Kidney (tissue), 14 donors: ENCODE data around the gene RRP7A. TPM values are rescaled to one million over a fixed set of nuclear protein-coding genes. Genes with fewer than 3 reads are reported as not detected.
"Not testable (repeated sequence)": the region's sequence is repeated elsewhere in the genome, so short reads cannot be mapped to it uniquely, and the experiment has no call there.

Experiments used
- DNase-seq, 5 donors: peaks; one replicate each; pipeline ENCODE4 v3.0.0-alpha.2; 2013 to 2020
- FAIRE-seq: peaks from 2 replicates; lab custom pipeline; 2012; peaks lifted over from hg19 to GRCh38; lab: Jason Lieb, UNC
- H3K27ac ChIP-seq, 2 donors: one replicate each; pipeline ENCODE4 v1.7.0; 2013; ENCODE audit warnings: low read depth in 2 of 2, low read length in 2 of 2, inconsistent platforms in 1 of 2
- H3K27me3 ChIP-seq: one replicate; pipeline ENCODE4 v1.7.1; 2013; ENCODE audit warnings: low read length, inconsistent platforms; ENCODE audit not compliant: control insufficient read depth, insufficient read depth
- H3K36me3 ChIP-seq, 3 donors: one replicate each; pipeline versions ENCODE4 v1.7.0 to v1.7.1; 2013; ENCODE audit warnings: low read length in 3 of 3, control low read depth in 1 of 3, inconsistent platforms in 1 of 3; ENCODE audit not compliant: insufficient read depth in 3 of 3, control insufficient read depth in 2 of 3
- H3K4me1 ChIP-seq, 3 donors: one replicate each; pipeline versions ENCODE4 v1.7.0 to v1.7.1; 2013; ENCODE audit warnings: low read length in 3 of 3, inconsistent platforms in 1 of 3, low read depth in 1 of 3; ENCODE audit not compliant: control insufficient read depth in 2 of 3, insufficient read depth in 2 of 3
- H3K4me3 ChIP-seq, 3 donors: one replicate each; pipeline versions ENCODE4 v1.7.0 to v1.8.1; 2013; ENCODE audit warnings: low read length in 3 of 3, control low read depth in 1 of 3, inconsistent platforms in 1 of 3
- H3K9ac ChIP-seq, 3 donors: one replicate each; pipeline versions ENCODE4 v1.7.0 to v1.7.1; 2013; ENCODE audit warnings: low read length in 3 of 3, control low read depth in 1 of 3, inconsistent platforms in 1 of 3
- H3K9me3 ChIP-seq, 3 donors: one replicate each; pipeline versions ENCODE4 v1.7.0 to v1.7.1; 2013; ENCODE audit warnings: low read length in 3 of 3, control low read depth in 1 of 3, inconsistent platforms in 1 of 3; ENCODE audit not compliant: control insufficient read depth in 2 of 3, insufficient read depth in 1 of 3
- intact Hi-C: fragments of 100-400 bp; cut with DNase I; formaldehyde crosslinking; loops from one replicate; pipeline ENCODE4 v1.11.1; 2022
- polyA plus RNA-seq: library from polyadenylated mRNA; stranded (reverse); fragments of 350-450 nt; fragmentation: Illumina TruSeq; extraction: RNeasy Lipid Tissue Mini Kit (QIAGEN cat#74804); gene quantifications from one replicate; pipeline ENCODE4 v1.2.3, GENCODE V29; 2014; ENCODE audit warnings: low read depth, low replicate concordance; ENCODE audit not compliant: insufficient read depth
- total RNA-seq: library from RNA; stranded (reverse); fragmentation: NEBNext Ultra II Directional; extraction: Animal tissue kit (Norgen Biotek cat#: 25700); gene quantifications from one replicate; pipeline ENCODE4 v1.2.1, GENCODE V29; 2021
- TF ChIP-seq, protein P1 (sequence below): IDR thresholded peaks from 3 replicates; pipeline ENCODE4 v1.5.1; 2012; ENCODE audit warnings: mild to moderate bottlenecking, moderate library complexity, borderline replicate concordance; ENCODE audit not compliant: insufficient read depth; ENCODE audit errors: extremely low read depth
- donor health status: control.
- donor health status: control.
- donor health status: control.
- donor health status: control.
- donor health status: control.
- donor health status: DM: yes; HTN: yes; CAD: no.
- donor health status: Normal renal cell carcinoma (clear cell type).

The RRP7A gene
- total and polyA plus RNA-seq, 2 donors from 2014 or later: 26.3 to 35.2 TPM

DNA sequence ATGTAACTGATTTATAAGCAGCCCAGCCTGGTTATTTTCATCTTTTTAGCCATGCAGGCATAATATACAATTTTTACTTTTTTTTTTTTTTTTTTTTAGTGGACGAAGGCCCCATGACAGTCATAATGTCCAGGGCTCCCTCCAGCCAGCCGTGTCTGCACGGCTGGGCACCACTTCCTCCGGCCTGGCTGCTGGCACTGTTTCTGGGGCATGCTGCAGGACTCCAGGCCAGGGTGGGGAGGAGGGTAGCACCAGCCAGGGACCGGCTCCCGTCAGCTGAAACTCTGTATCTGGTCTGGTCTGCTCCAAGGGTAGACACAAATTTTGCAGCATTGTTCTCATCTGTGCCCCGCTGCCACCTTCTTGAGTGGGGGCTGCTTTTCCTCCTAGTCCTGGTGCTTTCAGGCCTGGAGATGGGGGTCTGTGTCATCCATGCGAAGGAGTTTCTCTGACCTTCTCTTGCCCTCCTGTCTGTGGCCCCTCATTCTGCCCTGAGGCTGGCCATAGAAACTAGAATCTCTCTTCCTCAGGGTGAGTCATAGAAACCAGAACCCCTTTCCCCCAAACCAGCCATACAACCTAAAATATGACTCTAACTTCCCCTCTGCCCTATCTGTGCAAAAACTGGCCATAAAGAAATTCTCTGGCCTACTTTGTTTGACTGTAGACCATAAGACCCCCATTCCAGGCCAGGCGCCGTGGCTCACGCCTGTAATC lies 9.2 kb upstream of the RRP7A start:
- H3K27me3 ChIP-seq: no peaks in the 10 kb centered on the region
- H3K4me3 ChIP-seq: no peak overlapping the region
- no peaks in the 10 kb centered on the region for H3K36me3 ChIP-seq
- no peak overlapping the region for H3K27ac ChIP-seq
- DNase-seq (no peak), FAIRE-seq (no peak)
- TF ChIP-seq, protein P1, sequence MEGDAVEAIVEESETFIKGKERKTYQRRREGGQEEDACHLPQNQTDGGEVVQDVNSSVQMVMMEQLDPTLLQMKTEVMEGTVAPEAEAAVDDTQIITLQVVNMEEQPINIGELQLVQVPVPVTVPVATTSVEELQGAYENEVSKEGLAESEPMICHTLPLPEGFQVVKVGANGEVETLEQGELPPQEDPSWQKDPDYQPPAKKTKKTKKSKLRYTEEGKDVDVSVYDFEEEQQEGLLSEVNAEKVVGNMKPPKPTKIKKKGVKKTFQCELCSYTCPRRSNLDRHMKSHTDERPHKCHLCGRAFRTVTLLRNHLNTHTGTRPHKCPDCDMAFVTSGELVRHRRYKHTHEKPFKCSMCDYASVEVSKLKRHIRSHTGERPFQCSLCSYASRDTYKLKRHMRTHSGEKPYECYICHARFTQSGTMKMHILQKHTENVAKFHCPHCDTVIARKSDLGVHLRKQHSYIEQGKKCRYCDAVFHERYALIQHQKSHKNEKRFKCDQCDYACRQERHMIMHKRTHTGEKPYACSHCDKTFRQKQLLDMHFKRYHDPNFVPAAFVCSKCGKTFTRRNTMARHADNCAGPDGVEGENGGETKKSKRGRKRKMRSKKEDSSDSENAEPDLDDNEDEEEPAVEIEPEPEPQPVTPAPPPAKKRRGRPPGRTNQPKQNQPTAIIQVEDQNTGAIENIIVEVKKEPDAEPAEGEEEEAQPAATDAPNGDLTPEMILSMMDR: no peak
- no peaks in the 10 kb centered on the region for H3K4me1 ChIP-seq
- intact Hi-C loops: no loop called here
- H3K9ac ChIP-seq: no peak overlapping the region
- H3K9me3 ChIP-seq: no peaks in the 10 kb centered on the region

DNA sequence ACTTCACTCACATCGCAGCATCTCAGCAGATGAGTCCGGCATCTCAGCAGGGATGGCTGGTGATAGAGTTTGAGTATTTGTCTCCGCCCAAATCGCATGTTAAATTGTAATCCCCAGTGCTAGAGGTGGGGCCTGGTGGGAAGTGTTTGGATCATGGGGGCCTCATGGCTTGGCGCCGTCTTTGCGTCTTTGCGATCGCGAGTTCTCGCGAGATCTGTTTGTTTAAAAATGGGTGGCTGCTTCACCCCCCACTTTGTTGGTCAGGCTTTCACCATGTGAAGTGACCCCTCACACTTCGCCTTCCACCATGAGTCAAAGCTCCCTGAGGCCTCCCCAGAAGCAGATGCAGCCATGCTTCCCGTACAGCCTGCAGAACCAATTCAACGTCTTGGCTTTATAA lies 3.0 kb upstream of the RRP7A start:
- peak in 1 of 5 donors; percentile 46 for DNase-seq
- H3K4me3 ChIP-seq: no peak overlapping the region
- no peak for FAIRE-seq
- intact Hi-C loops: no loop called here
- H3K27ac ChIP-seq: no peak overlapping the region
- H3K9ac ChIP-seq: no peak overlapping the region
- no peaks in the 10 kb centered on the region for H3K9me3 ChIP-seq
- TF ChIP-seq, protein P1: no peak
- no peaks in the 10 kb centered on the region for H3K36me3 ChIP-seq
- H3K4me1 ChIP-seq: peaks cover 0 to 5% (median 4%) of the 10 kb centered on the region in 3 donors
- H3K27me3 ChIP-seq: no peaks in the 10 kb centered on the region

DNA sequence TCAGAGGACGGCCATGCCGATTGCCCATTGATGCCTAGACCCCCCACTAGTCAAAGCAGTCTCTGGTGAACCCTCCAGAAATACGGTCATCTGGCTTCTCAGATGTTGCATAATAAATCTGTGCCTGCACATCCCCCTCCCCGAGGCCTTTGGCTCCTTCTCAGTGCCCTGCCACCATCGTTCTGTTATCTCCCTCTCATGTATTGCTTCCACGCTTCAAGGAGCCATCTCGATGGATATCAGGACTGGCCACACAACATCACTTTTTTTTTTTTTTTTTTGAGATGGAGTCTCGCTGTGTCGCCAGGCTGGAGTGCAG lies 1.6 kb upstream of the RRP7A start:
- no peak overlapping the region for H3K4me3 ChIP-seq
- DNase-seq (no peak), FAIRE-seq (no peak)
- no peak overlapping the region for H3K9ac ChIP-seq
- intact Hi-C loops: no loop called here
- peaks cover 0 to 5% (median 4%) of the 10 kb centered on the region in 3 donors for H3K4me1 ChIP-seq
- H3K36me3 ChIP-seq: no peaks in the 10 kb centered on the region
- H3K9me3 ChIP-seq: no peaks in the 10 kb centered on the region
- H3K27me3 ChIP-seq: no peaks in the 10 kb centered on the region
- TF ChIP-seq, protein P1: no peak
- no peak overlapping the region for H3K27ac ChIP-seq

DNA sequence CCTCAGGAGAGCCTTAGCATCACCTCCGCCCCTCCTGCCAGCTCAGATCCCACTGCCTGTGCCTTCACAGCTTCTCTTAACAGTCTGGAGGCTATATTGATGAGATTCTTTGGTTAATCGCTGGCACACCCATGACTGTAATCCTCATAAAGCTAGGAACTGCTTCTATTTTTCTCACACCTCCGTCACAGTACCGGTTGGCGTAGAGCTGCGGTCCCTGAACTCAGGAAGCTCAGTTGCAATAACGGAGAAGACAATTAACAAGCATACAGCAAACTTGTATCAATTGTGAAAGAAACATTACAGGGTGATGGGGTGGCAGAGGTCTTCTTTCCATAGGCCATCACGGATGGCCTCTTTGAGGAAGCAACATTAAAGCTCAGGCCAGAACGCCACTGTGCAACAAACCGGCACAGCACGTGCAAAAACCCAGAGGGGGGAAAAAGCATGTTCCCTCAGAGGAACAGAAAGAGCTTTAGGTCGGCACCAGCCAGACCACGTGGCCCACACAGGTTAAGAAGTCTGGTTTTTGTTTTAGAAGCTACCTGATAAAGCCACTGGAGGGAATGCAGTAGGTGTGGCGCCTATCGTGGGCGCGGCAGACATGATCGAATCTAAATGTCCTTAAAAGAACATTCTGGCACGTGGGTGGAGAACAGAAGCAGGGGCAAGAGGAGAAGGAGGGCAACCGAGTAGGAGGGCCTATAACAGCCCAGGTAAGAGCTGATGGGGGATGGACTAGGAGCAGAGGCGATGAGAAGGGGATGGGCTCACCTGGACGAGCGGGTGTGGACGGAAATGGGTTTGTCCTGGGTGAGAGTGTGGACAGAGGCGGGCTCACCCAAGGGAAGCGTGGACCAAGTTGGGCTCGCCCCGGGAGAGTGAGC lies 715 bp downstream of the RRP7A start:
- FAIRE-seq, H3K9me3 ChIP-seq, DNase-seq, intact Hi-C loops, H3K4me1 ChIP-seq, H3K27me3 ChIP-seq, H3K27ac ChIP-seq, H3K36me3 ChIP-seq: not testable (repeated sequence)
- H3K9ac ChIP-seq: peak overlapping the region in 1 of 3 donors; percentile 34
- H3K4me3 ChIP-seq: peak overlapping the region; percentile 51 to 69 (median 67)

DNA sequence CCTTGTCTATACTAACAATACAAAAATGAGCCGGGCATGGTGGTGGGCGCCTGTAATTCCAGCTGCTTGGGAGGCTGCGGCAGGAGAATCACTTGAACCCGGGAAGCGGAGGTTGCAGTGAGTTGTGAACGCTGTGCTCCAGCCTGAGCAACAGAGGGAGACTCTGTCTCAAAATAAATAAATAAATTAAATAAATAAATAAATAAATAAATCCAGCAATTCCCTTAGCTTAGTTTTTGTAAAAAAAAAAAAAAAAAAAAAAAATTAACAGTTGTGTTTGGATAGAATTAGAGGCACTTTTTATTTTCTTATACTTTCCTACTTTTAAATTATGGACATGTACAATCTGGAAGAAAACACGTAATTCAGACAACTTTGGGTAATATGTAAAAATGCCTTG lies 2.5 kb downstream of the RRP7A start:
- H3K9ac ChIP-seq, H3K4me3 ChIP-seq, H3K4me1 ChIP-seq, H3K36me3 ChIP-seq, H3K27ac ChIP-seq, H3K27me3 ChIP-seq, H3K9me3 ChIP-seq, FAIRE-seq, intact Hi-C loops: not testable (repeated sequence)
- DNase-seq: peak in 1 of 5 donors; percentile 43
